GM18907 (cell line): Measurements from ENCODE around the gene CTXND2.
"Not testable (repeated sequence)": the region's sequence is repeated elsewhere in the genome, so short reads cannot be mapped to it uniquely, and the experiment has no call there.

ENCODE experiments used
- ATAC-seq: cut with Tn5 transposase; IDR thresholded peaks from one replicate; pipeline ENCODE4 v1.9.1; 2021; ENCODE audit warnings: mild to moderate bottlenecking, moderate library complexity; ENCODE audit not compliant: unreplicated experiment

The CTXND2 gene

GRCh38 chr1:150888727-150889126 is 1.8 kb downstream of the CTXND2 start:
- no peak for ATAC-seq

GRCh38 chr1:150890033-150890416 is 3.1 kb downstream of the CTXND2 start:
- no peak for ATAC-seq

GRCh38 chr1:150893336-150893913 is 6.5 kb downstream of the CTXND2 start:
- no peak for ATAC-seq

- ATAC-seq: no peak
Observed at GRCh38 chr1:150895618-150896017, 8.7 kb downstream of the CTXND2 start.

- not testable (repeated sequence) for ATAC-seq
Observed at GRCh38 chr1:150899795-150900194, 12.9 kb downstream of the CTXND2 start.

GRCh38 chr1:150902346-150902745 is 15.4 kb downstream of the CTXND2 start:
- no peak for ATAC-seq

GRCh38 chr1:150902751-150903150 is 15.8 kb downstream of the CTXND2 start:
- no peak for ATAC-seq

GRCh38 chr1:150905301-150905700 is 18.4 kb downstream of the CTXND2 start:
- ATAC-seq: no peak

- no peak for ATAC-seq
Observed at GRCh38 chr1:150906329-150906728, 19.4 kb downstream of the CTXND2 start.

GRCh38 chr1:150906813-150907212 is 19.9 kb downstream of the CTXND2 start:
- ATAC-seq: no peak

GRCh38 chr1:150909585-150910180 is 22.7 kb downstream of the CTXND2 start:
- no peak for ATAC-seq

GRCh38 chr1:150912623-150913022 is 25.7 kb downstream of the CTXND2 start:
- no peak for ATAC-seq

GRCh38 chr1:150917387-150917786 is 30.5 kb downstream of the CTXND2 start:
- no peak for ATAC-seq

GRCh38 chr1:150922519-150922975 is 35.6 kb downstream of the CTXND2 start:
- peak; percentile 50 for ATAC-seq

- ATAC-seq: no peak
Observed at GRCh38 chr1:150925080-150925479, 38.1 kb downstream of the CTXND2 start.

- ATAC-seq: peak; percentile 87
Observed at GRCh38 chr1:150926097-150926741, 39.3 kb downstream of the CTXND2 start, which contains the start of gene SETDB1. TSS of gene SETDB1 (plus strand) at chr1:150926363. CDS start at chr1:150927715, 1,352 bp downstream.

GRCh38 chr1:150927624-150928023 is 40.7 kb downstream of the CTXND2 start:
- no peak for ATAC-seq

GRCh38 chr1:150928286-150928685 is 41.4 kb downstream of the CTXND2 start:
- ATAC-seq: no peak

- ATAC-seq: not testable (repeated sequence)
Observed at GRCh38 chr1:150928775-150929174, 41.8 kb downstream of the CTXND2 start.

GRCh38 chr1:150931773-150932172 is 44.8 kb downstream of the CTXND2 start:
- ATAC-seq: no peak

GRCh38 chr1:150944856-150945255 is 57.9 kb downstream of the CTXND2 start:
- ATAC-seq: no peak

GRCh38 chr1:150954708-150955107 is 67.8 kb downstream of the CTXND2 start:
- ATAC-seq: no peak
